ENCODE results near the gene PLCG2.

DNA sequence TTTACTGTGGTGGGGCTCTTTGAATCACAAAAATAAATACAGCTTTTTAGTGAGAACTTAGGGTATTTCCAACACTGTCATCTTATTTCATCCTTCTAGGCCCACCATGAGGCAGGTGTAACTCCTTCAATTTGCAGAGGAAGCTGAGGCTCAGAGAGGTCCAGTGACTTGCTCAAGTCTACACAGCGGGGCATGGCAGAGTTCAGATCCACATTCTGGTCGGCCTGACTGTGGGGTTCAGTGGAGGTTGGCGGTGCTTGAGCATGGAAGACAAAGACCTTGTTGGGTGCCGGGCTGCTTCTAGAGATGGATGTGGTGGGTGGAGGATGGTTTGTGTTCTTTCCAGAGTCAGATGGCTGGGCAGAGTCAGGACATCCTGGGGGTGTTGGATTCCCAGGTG, 39.8 kb downstream of the PLCG2 start:
- TF ChIP-seq CTCF (IDR thresholded peaks at IDR 0.05) (no peak), POLR2A (IDR thresholded peaks at IDR 0.05) (no peak)

Measured in ovary (tissue), 3 donors.